ENCODE data around the gene RAD18. TPM values are rescaled to one million over a fixed set of nuclear protein-coding genes. Genes with fewer than 3 reads are reported as not detected.

Gene RAD18
- total RNA-seq, 2 donors from 2014 or later: 3.6 to 4.6 TPM

GRCh38 chr3:8887435-8888300, 75.6 kb downstream of the RAD18 start:
- DNase-seq: no peak
- no peaks in the 10 kb centered on the region for H3K9me3 ChIP-seq
- H3K4me1 ChIP-seq: no peaks in the 10 kb centered on the region
- WGBS, 2 donors: 80 to 86% methylated on average over 7 of the region's 7 CpGs
- intact Hi-C loops (cut with DNase I): no loop called here
- no peaks in the 10 kb centered on the region for H3K27me3 ChIP-seq
- no peaks in the 10 kb centered on the region for H3K36me3 ChIP-seq (replicated peaks in 1 of 2; ENCODE audit: insufficient read depth in 1 of 2, low read depth in 2 of 2)
- H3K27ac ChIP-seq: no peak overlapping the region
- no peak overlapping the region for H3K4me3 ChIP-seq
- ATAC-seq: no peak
- TF ChIP-seq POLR2A (IDR thresholded peaks at IDR 0.05): no peak
- no peak for TF ChIP-seq CTCF (IDR thresholded peaks at IDR 0.05)

DNA sequence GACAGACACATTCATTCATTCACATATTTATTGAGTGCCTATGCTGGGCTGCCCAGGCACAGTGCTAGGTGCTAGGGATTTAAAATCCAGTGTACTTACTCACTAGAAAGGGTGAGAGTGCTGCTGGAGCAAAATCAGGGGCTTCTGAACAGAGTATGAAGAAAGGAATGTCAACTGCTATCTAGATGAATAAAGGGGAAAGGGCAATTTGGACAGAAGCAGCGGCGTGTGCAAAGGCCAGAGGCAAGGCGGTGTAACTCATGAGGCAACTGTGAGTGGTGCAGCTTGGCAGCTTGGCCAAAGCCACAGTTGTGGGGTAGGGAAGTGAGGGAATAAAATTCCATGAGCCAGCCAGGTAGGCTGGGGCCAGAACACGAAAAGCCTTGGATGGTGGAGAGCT, 76.7 kb downstream of the RAD18 start:
- H3K36me3 ChIP-seq (replicated peaks in 1 of 2; ENCODE audit: insufficient read depth in 1 of 2, low read depth in 2 of 2): no peaks in the 10 kb centered on the region
- TF ChIP-seq CTCF (IDR thresholded peaks at IDR 0.05) (no peak), POLR2A (IDR thresholded peaks at IDR 0.05) (no peak)

GRCh38 chr3:8885536-8886316, 77.5 kb downstream of the RAD18 start:
- H3K27ac ChIP-seq: no peak overlapping the region
- H3K4me3 ChIP-seq: no peak overlapping the region
- no peaks in the 10 kb centered on the region for H3K36me3 ChIP-seq (replicated peaks in 1 of 2; ENCODE audit: insufficient read depth in 1 of 2, low read depth in 2 of 2)
- DNase-seq (no peak), ATAC-seq (no peak)
- no peaks in the 10 kb centered on the region for H3K9me3 ChIP-seq
- H3K4me1 ChIP-seq: no peaks in the 10 kb centered on the region
- intact Hi-C loops (cut with DNase I): no loop called here
- H3K27me3 ChIP-seq: no peaks in the 10 kb centered on the region
- TF ChIP-seq CTCF (IDR thresholded peaks at IDR 0.05): no peak
- TF ChIP-seq POLR2A (IDR thresholded peaks at IDR 0.05): no peak

More for the DNA sequence above, 76.7 kb downstream of the RAD18 start:
- ATAC-seq: no peak
- H3K9me3 ChIP-seq: no peaks in the 10 kb centered on the region
- no peaks in the 10 kb centered on the region for H3K4me1 ChIP-seq
- intact Hi-C loops (cut with DNase I): no loop called here
- no peak overlapping the region for H3K27ac ChIP-seq
- no peak overlapping the region for H3K4me3 ChIP-seq
- H3K27me3 ChIP-seq: no peaks in the 10 kb centered on the region
- WGBS, 2 donors: 73 to 86% methylated on average over 4 of the region's 4 CpGs
- DNase-seq: no peak

GRCh38 chr3:8884630-8885290, 78.5 kb downstream of the RAD18 start:
- 96 to 100% methylated on average over 1 of the region's 1 CpG for WGBS, 2 donors
- DNase-seq (no peak), ATAC-seq (no peak)
- H3K4me3 ChIP-seq: no peak overlapping the region
- no peaks in the 10 kb centered on the region for H3K4me1 ChIP-seq
- intact Hi-C loops (cut with DNase I): no loop called here
- H3K9me3 ChIP-seq: no peaks in the 10 kb centered on the region
- TF ChIP-seq CTCF (IDR thresholded peaks at IDR 0.05): no peak
- TF ChIP-seq POLR2A (IDR thresholded peaks at IDR 0.05): no peak
- H3K36me3 ChIP-seq (replicated peaks in 1 of 2; ENCODE audit: insufficient read depth in 1 of 2, low read depth in 2 of 2): no peaks in the 10 kb centered on the region
- no peaks in the 10 kb centered on the region for H3K27me3 ChIP-seq
- no peak overlapping the region for H3K27ac ChIP-seq
